ENCODE measurements around the gene TMTC2. TPM values are rescaled to one million over a fixed set of nuclear protein-coding genes. Genes with fewer than 3 reads are reported as not detected.

TMTC2 gene
- total RNA-seq, 2 experiments from 2014 or later = 2.5 to 3.1 TPM

- DNase-seq (no peak), ATAC-seq (no peak)
- intact Hi-C loops (cut with micrococcal nuclease) = no loop called here
- POLR2A ChIA-PET = no interaction called here
- Mint-ChIP-seq H3K4me1 (ENCODE audit: low read depth) (no peaks in the 10 kb centered on the region), H3K4me3 (no peak overlapping the region), H3K27me3 (no peaks in the 10 kb centered on the region), H3K27ac (no peak overlapping the region), H3K36me3 (ENCODE audit: low read depth) (peaks cover 2% of the 10 kb centered on the region), H3K9me3 (peaks cover 5% of the 10 kb centered on the region)
- TF ChIP-seq CTCF (IDR thresholded peaks at IDR 0.05) = no peak
- CTCF ChIA-PET = no interaction called here
Observed at GRCh38 chr12:83075471-83075870, 388.8 kb downstream of the TMTC2 start.

DNA sequence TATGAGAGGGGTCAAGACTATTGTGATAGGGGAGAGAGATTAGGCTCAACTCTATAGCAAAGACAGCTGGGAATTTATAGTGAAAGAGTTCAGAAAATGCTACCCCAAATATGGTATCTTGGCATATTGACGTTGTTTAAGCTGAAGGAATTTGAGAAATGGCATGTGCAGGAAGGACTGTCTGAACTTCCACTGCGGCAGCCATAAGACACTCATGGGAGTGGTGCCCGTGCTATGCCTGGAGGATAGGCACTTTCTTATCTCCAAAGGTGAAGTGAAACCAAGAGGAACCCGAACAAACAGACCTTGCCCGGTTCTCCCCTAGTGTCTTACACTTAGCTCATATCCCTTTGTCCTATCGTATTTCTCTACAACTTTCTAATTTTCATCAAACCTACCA, 390.3 kb downstream of the TMTC2 start:
- peaks cover 2% of the 10 kb centered on the region for H3K36me3 Mint-ChIP-seq (ENCODE audit: low read depth)
- no peaks in the 10 kb centered on the region for H3K27me3 Mint-ChIP-seq
- DNase-seq = no peak
- ChIA-PET CTCF (no interaction called here), POLR2A (no interaction called here)
- intact Hi-C loops (cut with micrococcal nuclease) = no loop called here
- H3K4me1 Mint-ChIP-seq (ENCODE audit: low read depth) = no peaks in the 10 kb centered on the region
- ATAC-seq = no peak
- H3K27ac Mint-ChIP-seq = no peak overlapping the region
- peaks cover 5% of the 10 kb centered on the region for H3K9me3 Mint-ChIP-seq
- no peak for TF ChIP-seq CTCF (IDR thresholded peaks at IDR 0.05)
- H3K4me3 Mint-ChIP-seq = no peak overlapping the region

GRCh38 chr12:83082690-83083276, 396.1 kb downstream of the TMTC2 start:
- DNase-seq = no peak
- no peak for TF ChIP-seq CTCF (IDR thresholded peaks at IDR 0.05)
- Mint-ChIP-seq H3K27ac (no peak overlapping the region), H3K36me3 (ENCODE audit: low read depth) (no peaks in the 10 kb centered on the region), H3K27me3 (no peaks in the 10 kb centered on the region), H3K4me3 (no peak overlapping the region), H3K4me1 (ENCODE audit: low read depth) (no peaks in the 10 kb centered on the region), H3K9me3 (no peaks in the 10 kb centered on the region)
- intact Hi-C loops (cut with micrococcal nuclease) = no loop called here
- CTCF ChIA-PET = no interaction called here
- ATAC-seq = no peak
- POLR2A ChIA-PET = no interaction called here

DNA sequence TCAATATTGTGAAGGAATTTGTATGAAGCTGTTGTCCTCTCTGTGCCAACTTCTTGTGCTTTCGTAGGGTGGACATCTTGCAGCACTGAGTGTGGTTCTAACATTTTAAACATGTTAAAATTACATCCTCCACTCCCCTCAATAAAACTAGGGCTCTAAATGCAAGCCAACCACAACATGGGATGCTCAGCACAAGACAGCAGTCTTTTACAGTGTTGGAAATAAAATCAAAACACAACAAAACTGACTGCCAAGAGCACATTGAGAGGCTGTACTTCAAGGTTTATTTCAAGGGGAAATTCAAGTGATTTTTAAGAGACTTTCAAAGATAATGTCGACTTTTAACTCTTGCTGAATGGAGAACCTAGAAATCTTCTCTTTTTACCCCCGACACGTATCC, 396.9 kb downstream of the TMTC2 start:
- H3K27ac Mint-ChIP-seq = no peak overlapping the region
- H3K4me1 Mint-ChIP-seq (ENCODE audit: low read depth) = no peaks in the 10 kb centered on the region
- intact Hi-C loops (cut with micrococcal nuclease) = no loop called here
- ATAC-seq (no peak), DNase-seq (no peak)
- no peaks in the 10 kb centered on the region for H3K27me3 Mint-ChIP-seq
- H3K36me3 Mint-ChIP-seq (ENCODE audit: low read depth) = no peaks in the 10 kb centered on the region
- ChIA-PET POLR2A (no interaction called here), CTCF (no interaction called here)
- no peak overlapping the region for H3K4me3 Mint-ChIP-seq
- H3K9me3 Mint-ChIP-seq = no peaks in the 10 kb centered on the region
- no peak for TF ChIP-seq CTCF (IDR thresholded peaks at IDR 0.05)

DNA sequence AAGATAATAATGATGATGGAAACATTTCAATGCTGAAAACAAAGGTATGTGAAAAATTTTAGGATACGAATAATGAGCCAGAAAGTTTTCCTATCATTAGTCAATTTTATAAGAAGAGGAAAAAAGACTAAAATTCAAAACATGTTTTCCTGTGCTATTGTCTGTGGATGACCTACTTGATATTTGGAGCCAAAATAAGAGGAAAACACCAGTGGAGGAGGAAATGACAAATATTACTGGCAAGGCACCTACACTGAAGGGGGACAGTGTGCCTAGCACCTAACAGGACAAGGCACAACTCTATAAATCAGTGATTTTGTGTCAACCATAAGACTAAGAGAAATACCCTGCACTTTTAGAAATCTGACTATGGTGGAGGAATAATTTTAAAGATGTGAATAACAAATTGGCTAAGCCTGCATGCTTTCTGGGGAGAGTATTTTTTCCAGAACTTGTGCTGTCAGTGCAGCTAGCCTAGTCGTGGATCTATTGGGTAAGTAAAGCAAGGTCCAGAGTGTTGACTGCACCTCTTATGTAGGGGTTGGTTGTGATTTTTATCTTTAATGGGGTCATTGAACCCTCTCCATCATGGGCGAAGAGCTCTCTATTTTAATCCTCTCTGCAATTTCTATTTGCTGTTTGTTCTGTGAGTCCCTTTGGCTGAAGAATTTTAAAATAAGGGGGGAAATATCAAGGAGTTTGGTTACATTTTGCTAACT, 398.0 kb downstream of the TMTC2 start:
- H3K4me1 Mint-ChIP-seq (ENCODE audit: low read depth) = no peaks in the 10 kb centered on the region
- no peaks in the 10 kb centered on the region for H3K27me3 Mint-ChIP-seq
- POLR2A ChIA-PET = interaction anchor here (0.7 kb wide), 1 partner anchor 338 kb away, joined by 4 read pairs; no protein-coding TSS in a partner anchor
- no peak overlapping the region for H3K27ac Mint-ChIP-seq
- no peaks in the 10 kb centered on the region for H3K36me3 Mint-ChIP-seq (ENCODE audit: low read depth)
- H3K4me3 Mint-ChIP-seq = no peak overlapping the region
- no peak for TF ChIP-seq CTCF (IDR thresholded peaks at IDR 0.05)
- ATAC-seq = no peak
- intact Hi-C loops (cut with micrococcal nuclease) = no loop called here
- DNase-seq = no peak
- CTCF ChIA-PET = no interaction called here
- no peaks in the 10 kb centered on the region for H3K9me3 Mint-ChIP-seq

Data from activated CD8-positive, alpha-beta T cell treated with anti-CD3 and anti-CD28 coated beads for 36 hours (primary cell).